GM21515 (cell line): ENCODE measurements around the gene SLC22A17.

Experiments used
- ATAC-seq: cut with Tn5 transposase; IDR thresholded peaks from one replicate; pipeline ENCODE4 v1.9.1; 2021; ENCODE audit not compliant: unreplicated experiment

SLC22A17 gene

DNA sequence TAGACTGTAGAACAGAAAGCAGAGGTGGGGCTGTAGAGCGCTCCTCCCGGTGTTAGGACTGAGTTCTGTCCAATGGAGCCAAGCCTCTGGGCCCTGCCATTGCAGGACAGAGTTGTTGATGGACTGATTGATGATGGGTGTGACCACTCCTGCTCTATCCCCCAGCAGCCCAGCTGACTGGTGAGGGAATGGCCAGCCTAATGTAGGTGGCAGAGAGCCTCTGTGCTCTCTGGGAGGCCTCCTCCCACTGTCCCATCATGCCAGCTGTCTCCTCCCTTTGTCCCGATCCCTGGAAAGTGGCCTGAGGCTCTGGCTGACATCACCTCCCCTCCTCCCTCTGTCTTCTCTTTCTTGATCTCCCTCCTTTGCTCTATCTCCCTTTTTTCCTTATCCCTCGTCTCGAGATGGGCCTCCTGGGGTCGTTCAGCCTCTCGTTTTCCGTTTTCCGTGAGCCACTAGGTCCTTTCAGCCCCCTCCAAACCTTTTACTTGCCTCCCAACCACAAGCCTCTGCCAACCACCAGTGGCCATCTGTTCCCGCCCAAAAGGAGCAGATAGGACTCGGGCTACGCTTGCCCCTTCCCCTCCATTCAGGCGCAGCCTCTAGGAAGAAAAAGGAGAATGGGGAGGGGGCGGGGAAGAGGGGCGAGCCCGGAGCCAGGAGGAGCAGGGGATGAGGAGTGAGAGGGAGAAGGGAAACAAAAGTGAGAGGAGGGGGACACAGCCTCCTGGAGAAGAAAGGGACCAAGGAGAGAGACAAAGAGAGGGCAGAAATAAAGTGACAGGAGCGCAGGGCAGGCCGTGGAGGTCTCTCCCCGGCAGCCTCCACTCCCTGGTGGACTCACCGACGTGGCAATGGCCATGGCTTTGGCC is 11.7 kb upstream of the SLC22A17 start:
- no peak for ATAC-seq

DNA sequence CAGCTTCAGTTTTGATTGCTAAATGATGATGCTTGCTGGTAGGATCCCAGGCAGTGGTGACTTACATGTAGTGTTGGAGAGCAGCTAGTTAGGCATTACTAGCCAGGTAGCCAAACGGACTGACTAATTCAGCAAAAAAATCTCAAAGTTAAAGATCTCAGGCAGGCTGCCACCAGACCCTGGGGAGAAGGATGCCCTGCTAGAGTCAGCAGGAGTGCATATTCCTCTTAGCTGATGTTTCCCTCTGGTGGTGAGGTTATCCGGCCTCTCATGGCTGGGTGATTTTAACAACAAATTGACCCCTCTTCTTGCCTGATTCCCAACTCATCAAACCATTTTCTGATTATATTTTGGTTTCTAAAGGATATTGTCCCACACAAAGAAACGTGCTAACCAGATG is 9.5 kb upstream of the SLC22A17 start:
- ATAC-seq, result no peak

DNA sequence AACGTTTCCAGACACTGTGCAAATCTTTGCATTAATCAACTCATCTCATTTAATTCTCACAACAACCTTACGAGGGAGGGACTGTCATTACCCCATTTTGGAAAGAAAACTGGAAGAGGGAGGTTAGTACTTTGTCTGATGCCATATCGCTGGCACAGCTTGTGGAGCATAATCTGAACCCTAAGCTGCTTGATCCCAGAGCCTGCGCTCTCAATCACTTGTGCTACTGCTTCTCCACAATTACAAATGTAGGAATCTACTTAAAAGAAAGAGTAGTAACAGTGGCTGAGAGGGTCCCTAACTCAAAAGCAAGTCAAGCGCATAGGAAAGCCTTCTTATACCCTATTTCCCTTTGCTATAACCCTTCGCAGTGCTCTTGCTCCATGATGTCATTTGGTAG is 9.1 kb upstream of the SLC22A17 start:
- ATAC-seq, result no peak

DNA sequence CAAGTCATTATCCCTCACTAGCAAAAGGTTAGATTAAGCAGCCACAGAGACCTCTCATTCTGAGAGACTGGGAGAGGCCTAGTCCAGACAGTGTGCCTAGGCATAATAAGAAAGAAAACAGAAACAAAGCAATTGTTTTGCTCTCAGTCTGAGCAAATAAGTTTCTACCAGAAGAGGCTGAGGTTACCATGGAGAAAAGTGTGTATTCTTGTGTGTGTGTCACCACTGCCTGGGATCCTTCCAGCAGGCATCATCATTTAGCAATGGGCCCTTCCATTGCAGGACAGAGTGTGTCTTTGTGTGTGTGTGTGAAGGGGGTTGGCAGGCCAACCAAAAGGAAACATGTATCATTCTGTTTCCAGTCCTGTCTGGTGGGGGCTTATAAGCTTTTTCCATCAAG is 8.6 kb upstream of the SLC22A17 start:
- ATAC-seq, result no peak

DNA sequence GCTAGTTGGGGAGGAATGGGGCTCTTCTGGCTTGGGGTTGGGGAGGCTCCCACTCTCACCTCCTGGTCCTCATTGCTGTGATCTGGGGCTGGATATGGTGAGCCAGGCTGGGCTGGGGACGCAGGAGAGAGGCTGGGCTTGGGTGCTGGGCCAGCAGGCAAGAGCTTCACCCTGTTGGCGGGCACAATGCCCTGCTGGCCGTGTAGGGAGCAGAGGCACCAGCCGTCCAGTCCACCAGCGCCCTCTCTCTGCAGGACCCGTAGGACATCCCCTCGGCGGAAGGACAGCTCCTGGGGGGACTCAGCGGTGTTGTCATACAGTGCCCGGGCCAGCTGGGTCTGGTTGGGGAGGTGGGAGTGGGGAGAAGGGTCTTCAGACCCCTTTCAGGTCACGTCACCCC is 7.8 kb upstream of the SLC22A17 start:
- no peak for ATAC-seq

DNA sequence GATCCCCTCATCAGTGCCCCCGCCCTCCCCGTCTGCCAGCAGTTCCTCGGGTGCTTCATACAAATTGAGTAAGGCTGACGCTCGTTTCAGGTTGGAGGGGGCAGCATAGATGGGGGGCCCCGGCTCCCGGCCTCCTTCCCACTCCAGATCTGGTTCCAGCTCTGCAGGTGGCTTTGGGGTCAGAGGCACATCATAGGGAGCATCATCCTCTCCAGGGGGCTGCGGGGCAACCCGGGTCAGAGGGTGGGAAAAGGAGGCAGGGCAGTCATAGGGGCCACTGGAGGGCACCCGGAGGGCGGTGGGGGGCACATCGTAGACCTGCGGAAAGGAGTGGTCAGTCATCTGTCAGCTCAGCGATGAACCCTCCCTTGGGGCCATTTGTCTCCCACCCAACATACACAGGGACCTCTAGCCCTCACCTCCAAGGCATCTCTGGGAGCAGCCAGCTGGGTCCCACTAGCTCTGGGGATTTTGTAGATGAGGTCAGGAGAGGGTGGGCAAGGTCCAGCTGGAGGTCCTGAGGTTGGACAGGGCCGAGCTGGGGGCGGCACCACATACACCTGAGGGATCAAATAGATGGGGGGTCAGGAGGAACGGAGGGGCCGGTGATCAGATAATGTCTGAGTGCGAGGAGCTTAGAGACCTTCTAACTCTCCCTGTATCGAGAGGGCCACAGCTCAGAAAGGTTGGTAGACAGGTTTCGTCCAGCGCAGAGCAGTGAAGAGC is 7.2 kb upstream of the SLC22A17 start:
- no peak for ATAC-seq

DNA sequence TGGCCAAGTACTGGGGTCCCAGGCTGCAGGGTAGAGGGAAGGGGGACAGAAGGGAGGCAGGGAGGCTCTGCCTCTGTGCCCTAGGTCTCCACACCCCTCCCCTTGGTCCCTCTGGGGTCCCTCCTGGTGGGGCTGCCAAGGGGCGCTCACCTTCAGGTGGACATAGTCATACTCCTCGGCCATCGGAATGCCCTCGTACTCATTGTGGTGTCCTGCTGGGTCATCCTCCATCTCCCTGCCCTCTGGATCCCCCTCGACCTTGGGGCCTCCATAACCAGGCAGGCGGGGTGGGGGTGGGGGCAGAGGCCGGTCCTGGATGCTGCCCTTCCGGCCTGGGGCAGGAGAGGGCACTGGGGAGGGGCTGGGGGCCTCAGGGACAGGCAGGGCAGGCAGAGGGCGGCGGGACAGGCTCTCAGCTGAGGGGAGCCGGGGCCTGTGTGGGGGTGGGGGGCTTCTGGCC is 6.5 kb upstream of the SLC22A17 start:
- ATAC-seq, result no peak

DNA sequence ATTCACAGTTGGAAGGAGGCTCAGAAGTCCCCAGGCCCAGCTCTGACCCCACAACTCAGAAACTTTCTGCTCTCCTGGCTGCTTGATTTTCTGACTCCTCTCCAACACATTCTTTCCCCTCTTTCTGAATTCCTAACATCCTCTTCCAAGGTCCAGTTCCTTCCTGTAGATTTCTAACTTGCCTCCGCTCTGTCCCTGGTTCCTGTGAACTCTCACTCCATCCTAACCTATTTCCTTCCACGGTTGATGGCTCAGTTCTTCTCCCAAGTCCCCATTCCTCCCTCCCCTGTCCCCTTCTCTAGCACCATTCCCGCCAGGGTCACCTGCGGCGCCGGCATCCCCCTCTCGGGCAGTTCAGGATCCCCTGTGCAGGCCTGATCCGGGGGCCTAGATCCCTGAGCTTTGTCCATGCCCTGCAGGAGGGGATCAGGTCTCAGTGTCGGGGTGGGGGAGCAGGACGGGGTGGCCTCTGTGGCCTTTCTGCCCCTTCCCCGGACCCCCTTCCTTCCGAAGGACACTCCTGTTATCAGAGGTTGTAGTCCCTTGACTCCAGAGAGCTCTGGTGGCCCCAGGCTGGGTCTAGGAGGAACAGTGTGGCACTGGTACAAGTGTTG is 6.0 kb upstream of the SLC22A17 start:
- no peak for ATAC-seq

DNA sequence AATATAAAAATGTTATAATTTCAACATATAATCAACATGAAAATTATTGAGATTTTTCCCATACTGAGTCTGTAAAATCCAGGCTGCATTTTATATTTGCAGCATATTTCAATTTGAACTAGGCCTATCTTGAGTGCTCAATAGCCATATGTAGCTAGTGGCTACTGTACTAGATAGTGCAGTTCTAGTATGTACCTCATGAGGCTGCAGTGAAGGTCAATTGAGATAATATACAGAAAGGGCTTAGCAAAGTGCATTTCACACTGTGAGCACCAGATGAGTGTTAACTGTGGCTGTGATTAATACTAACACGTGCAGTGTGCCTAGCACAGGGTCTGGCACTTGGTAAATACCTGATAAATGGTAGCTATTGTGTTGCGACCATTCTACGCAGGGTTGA is 5.4 kb upstream of the SLC22A17 start:
- ATAC-seq, result no peak

DNA sequence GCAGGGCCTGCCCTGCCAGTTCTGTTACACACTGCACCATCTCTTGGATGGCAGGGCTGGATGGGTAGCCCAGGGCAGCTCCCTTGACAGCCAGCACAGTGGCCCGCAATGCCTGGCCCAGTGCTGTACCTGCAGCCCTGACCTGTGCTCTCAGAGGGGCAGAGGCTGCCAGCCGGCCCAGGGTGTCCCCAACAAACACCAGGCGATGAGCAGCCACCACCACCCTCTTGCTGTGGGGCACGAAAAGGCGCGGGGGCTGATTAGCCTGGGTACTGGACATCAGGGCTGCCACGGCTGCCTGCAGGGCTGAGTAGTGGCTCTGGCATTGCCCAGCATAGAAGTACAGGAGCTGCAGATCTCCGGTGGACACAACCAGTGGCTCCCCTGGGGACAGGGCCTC is 4.6 kb upstream of the SLC22A17 start:
- no peak for ATAC-seq

DNA sequence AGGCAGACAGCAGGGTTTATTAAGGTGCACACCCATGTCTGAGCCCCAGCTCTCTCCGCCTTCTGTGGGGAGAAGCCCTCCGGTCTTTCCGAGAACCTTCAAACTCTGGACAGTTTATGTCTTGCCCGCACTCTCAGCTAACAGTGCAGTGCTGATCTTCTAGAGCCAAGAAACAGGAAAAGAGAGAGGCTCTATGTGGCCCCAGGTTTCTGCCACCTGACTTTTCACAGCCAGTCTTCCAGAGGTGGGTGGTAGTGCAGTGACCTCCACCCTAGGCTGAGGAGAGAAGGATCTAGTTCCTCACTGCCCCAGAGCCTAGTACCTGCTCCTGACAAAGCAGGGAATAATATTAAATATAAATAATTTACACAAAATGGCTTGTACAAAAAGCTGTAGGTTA is 4.0 kb upstream of the SLC22A17 start:
- no peak for ATAC-seq

DNA sequence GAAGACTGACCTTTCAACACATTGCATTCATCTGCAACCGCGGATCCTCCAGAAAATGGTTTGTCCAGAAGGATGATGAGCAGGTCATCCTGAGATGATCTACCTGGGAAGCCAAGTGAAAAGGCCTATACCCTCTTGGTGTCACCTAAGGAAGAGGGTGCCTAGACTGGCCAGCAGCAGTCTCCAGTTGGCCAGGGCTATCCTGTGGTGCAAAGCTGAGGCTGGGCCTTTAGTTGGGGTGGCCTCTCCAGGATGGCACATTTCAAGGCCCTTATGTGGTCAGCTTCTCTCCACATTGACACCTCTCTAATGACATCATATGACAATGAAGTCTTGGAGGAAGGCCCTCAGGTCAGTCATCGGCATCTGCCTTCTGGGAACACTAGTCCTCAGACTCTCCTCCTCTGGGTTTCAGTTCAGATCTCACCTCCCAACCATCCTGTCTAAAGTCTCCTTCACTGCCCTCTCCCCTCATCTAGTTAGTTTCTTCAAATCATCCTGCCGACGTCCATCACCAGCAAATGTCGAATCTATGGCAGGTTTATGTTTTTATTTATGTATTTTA is 3.3 kb upstream of the SLC22A17 start:
- ATAC-seq, result no peak

DNA sequence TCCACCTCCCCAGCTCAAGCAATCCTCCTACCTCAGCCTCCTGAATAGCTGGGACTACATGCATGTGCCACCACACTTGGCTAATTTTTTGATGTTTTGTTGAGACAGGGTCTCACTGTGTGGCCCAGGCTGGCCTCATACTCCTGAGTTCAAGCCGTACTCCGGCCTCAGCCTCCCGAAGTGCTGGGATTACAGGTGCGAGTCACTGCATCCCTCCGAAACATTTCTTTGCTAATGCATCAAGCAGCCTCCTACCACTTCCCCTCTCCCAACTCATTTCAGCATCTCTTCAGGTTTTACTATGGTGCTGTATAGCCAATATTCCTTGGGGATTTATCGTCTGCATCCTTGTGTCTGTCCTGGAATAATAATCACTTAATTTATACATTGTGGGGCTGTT is 2.3 kb upstream of the SLC22A17 start:
- ATAC-seq, result no peak

DNA sequence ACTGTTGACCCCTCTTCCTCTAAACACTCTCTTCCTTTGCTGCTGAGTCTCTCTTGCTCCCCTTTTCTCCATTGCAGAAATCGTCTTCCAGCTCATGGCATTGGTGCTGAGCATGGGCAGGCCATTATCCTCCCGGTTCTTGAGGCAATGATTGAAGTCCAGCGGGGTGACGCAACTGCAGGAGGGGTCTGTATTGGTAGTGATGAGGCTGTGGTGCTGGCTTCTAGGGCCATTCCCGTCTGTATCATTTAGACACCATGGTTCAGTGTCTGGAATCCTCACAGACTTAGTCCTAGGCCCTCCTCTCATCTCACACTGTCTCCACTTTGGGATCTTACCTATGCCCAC is 720 bp upstream of the SLC22A17 start:
- ATAC-seq, result no peak

DNA sequence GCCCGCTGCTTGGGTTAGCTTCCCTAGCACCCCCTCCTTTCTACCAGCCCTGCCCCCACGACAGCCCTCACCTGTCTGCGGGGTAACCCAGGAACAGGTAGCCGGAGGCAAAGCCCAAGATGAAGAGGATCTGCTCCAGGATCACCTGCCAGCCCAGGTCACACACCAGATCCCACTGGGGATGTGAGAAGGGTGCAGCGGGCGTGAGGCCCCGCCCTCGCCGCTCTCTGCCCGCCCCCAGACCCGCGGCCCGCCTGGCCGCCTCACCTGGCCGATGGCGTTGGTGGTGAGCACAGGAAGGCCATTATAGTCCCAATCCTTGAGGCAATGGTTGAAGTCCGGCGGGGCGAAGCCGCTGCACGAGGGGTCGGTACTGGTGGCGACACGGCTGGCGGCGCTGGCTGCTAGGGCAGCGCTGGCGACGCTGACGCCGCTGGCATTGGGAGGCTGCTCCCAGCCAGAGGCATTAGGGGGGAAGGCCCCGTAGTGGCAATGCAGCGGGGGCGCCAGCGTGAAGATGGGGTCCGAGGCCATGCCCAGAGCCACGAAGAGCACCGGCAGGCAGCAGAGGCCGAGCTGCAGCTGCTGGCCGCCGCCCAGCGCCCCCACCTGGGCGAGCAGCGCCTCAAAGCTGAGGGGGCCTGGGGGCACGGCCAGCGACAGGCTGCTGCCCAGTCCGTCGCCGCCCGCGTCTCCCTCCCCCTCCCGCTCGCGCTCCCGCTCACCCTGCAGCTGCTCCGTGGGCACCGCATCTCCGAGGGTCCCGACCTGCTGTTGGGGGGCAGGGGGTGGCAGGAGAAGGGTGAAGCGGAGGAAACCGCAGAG is 794 bp downstream of the SLC22A17 start:
- ATAC-seq, result no peak

DNA sequence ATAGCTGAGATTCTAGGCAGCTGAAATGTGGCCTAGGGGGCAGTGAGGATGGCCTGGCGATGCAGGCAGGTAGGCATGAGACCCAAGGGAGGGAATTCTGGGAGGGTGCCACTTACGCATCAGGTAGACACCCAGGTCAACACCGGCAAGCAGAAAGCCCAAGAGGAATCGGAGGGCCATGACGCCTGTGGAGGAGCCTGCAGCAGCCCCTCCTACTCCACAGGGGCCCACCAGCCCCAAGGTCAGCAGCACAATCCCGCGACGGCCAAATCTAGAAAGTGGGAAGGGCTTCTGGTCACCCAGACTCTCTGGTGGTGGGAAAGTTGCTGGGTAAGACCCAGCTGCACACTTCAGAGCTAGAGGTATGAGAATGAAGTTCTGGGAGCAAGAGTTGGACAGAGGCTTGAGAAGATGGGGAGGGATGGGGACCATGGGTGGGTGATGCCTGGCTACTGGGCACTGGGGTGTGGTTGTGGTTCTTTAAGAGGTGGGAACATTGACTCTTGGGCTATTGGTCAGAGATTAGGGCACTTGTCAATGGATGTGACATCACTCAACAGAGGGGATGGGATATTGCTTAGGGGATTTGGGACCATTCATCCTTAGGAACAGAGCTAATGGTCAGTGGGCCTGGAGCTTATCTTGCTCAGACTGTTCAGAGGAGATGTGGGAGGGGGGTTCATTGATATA is 3.4 kb downstream of the SLC22A17 start:
- ATAC-seq, result no peak

DNA sequence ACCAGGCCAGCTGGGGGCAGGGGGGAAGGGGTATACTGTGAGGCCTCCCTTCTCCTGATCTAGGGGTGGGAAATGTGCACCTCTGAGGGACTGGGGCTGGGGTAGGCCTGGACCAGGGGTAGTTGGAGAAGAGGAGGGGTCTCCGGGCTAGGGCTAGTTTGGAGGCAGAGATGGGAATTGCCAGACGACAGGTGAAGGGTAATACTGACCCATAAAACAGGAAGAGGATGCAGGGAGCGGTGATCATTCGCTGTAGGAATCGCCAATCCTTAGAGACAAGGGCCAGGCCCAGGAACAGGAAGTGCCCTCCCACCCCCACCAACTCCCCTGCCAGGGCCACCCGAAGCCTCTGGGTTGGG is 4.4 kb downstream of the SLC22A17 start:
- no peak for ATAC-seq

DNA sequence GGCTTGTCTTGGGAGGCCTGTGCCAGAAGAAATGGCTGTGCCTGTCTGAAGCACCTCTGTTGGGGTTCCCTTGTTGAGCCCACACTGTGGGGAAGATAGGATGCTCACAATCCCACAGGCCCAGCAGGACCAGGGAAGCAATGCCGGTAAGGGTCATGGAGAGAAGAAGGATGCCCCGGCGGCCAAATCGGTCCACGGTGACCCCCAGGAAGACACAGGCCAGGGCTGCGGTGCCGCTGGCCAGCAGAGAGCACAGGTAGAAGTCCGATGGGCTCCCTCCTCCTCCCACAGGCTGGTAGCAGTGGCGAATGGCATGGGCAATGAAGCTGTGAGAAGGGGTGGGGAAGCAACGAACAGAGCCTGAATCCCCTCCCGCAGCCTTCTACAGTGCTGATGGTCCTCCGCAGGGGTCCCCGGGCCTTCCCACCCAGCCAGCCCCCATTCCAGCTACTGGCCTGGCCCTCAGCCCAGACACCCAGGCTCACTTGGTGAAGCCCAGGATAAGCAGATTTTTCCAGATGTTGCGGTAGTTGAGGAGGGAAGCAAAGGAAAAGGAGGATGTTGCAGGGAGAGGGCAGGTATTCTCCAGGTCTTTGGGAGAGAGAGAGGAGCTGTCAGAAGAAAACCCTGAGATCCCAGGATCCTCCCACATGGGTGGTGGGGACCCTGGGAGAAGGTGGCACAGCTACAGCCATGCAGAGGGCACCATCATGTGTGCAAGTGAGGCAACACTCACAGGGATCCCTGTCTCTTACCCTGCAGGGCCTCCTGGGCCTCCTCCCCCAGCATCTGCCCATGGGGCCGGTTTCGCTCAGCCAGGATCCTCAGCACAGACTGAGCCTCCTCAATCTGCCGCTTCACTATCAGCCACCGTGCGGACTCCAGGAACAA is 5.0 kb downstream of the SLC22A17 start:
- ATAC-seq, result no peak

DNA sequence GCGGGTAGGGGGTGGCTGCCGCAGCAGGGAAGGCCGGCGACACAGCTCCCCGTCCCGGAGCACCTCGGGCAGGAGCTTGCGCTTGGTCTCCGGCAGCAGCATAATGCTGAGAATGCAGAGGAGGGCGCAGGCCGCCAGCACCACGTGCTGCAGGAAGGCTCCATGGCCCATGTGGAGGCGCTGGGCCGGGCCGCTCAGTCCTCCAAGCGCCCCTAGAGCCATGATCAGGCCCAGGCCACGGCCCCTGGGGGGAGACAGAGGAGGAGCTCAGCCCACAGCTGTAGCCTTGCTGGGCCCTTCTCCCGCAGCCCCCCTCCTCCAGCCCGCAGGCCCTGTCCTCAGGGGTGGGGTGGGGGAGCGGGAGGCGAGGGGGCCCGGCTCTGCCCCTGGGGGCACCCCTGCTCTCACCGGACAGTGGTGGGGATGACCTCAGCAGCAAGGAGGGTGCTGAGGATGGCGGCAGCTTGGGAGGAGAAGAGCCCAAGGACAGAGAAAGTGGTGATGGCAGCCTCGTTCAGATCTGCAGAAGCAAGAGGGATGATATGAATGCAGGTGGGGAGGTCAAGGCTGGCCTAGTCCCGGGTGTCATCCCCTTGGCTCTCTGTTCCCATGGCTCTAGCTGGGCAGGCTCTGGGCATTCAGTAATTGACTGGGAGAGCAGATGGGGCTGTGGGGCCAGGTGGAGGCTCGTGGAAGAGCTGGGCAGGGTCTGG is 5.8 kb downstream of the SLC22A17 start:
- no peak for ATAC-seq
